ENCODE measurements around the gene MRPL49. TPM values are rescaled to one million over a fixed set of nuclear protein-coding genes. Genes with fewer than 3 reads are reported as not detected.
"Not testable (repeated sequence)": the region's sequence is repeated elsewhere in the genome, so short reads cannot be mapped to it uniquely, and the experiment has no call there.

The MRPL49 gene
- total RNA-seq, 6 donors from 2014 or later, result 15.7 to 78.6 (median 57.1) TPM

GRCh38 chr11:65136515-65137096 lies 14.5 kb downstream of the MRPL49 start:
- ATAC-seq (ENCODE audit: low FRiP score in 2 of 2), result no peak
- H3K27ac ChIP-seq, result peak overlapping the region in 1 of 4 donors; percentile 97
- WGBS, 2 donors, result 92 to 95% methylated on average over 15 of the region's 15 CpGs
- no peak overlapping the region for H3K4me3 ChIP-seq
- no peaks in the 10 kb centered on the region for H3K9me3 ChIP-seq
- TF ChIP-seq POLR2AphosphoS5 (IDR thresholded peaks at IDR 0.05) (no peak), EP300 (IDR thresholded peaks at IDR 0.05) (no peak), POLR2A (IDR thresholded peaks at IDR 0.05) (no peak), CTCF (IDR thresholded peaks at IDR 0.05) (no peak)
- no peaks in the 10 kb centered on the region for H3K27me3 ChIP-seq
- DNase-seq, result no peak
- H3K36me3 ChIP-seq, result peaks cover 0 to 13% (median 11%) of the 10 kb centered on the region in 4 donors
- peaks cover 24 to 33% (median 27%) of the 10 kb centered on the region in 4 donors for H3K4me1 ChIP-seq

- DNase-seq, result no peak
- TF ChIP-seq EP300 (IDR thresholded peaks at IDR 0.05) (no peak), CTCF (IDR thresholded peaks at IDR 0.05) (no peak), POLR2AphosphoS5 (IDR thresholded peaks at IDR 0.05) (no peak), POLR2A (IDR thresholded peaks at IDR 0.05) (no peak)
- 61 to 80% methylated on average over 7 of the region's 7 CpGs for WGBS, 2 donors
- Histone ChIP-seq H3K36me3 (no peaks in the 10 kb centered on the region), H3K4me1 (no peaks in the 10 kb centered on the region), H3K27ac (no peak overlapping the region), H3K4me3 (no peak overlapping the region), H3K27me3 (no peaks in the 10 kb centered on the region), H3K9me3 (no peaks in the 10 kb centered on the region)
- ATAC-seq (ENCODE audit: low FRiP score in 2 of 2), result no peak
Observed at GRCh38 chr11:65141896-65142494, 19.9 kb downstream of the MRPL49 start.

- no peak for ATAC-seq (ENCODE audit: low FRiP score in 2 of 2)
- DNase-seq, result no peak
- H3K27me3 ChIP-seq, result no peaks in the 10 kb centered on the region
- 77 to 81% methylated on average over 2 of the region's 2 CpGs for WGBS, 2 donors
- no peak overlapping the region for H3K4me3 ChIP-seq
- no peak overlapping the region for H3K27ac ChIP-seq
- peaks cover 0 to 18% (median 14%) of the 10 kb centered on the region in 4 donors for H3K4me1 ChIP-seq
- no peaks in the 10 kb centered on the region for H3K36me3 ChIP-seq
- H3K9me3 ChIP-seq, result no peaks in the 10 kb centered on the region
- TF ChIP-seq CTCF (IDR thresholded peaks at IDR 0.05) (no peak), POLR2AphosphoS5 (IDR thresholded peaks at IDR 0.05) (no peak), POLR2A (IDR thresholded peaks at IDR 0.05) (no peak), EP300 (IDR thresholded peaks at IDR 0.05) (no peak)
Observed at GRCh38 chr11:65147352-65148075, 25.4 kb downstream of the MRPL49 start.

- H3K36me3 ChIP-seq, result no peaks in the 10 kb centered on the region
- no peak overlapping the region for H3K4me3 ChIP-seq
- ATAC-seq (ENCODE audit: low FRiP score in 2 of 2) (no peak), DNase-seq (no peak)
- no peak for TF ChIP-seq EP300 (IDR thresholded peaks at IDR 0.05)
- no peak for TF ChIP-seq POLR2A (IDR thresholded peaks at IDR 0.05)
- no peak for TF ChIP-seq POLR2AphosphoS5 (IDR thresholded peaks at IDR 0.05)
- TF ChIP-seq CTCF (IDR thresholded peaks at IDR 0.05), result no peak
- H3K27ac ChIP-seq, result no peak overlapping the region
- no peaks in the 10 kb centered on the region for H3K9me3 ChIP-seq
- peaks cover 0 to 18% (median 14%) of the 10 kb centered on the region in 4 donors for H3K4me1 ChIP-seq
- WGBS, 2 donors, result 74 to 87% methylated on average over 5 of the region's 5 CpGs
- H3K27me3 ChIP-seq, result no peaks in the 10 kb centered on the region
Observed at GRCh38 chr11:65148657-65149056, 26.5 kb downstream of the MRPL49 start.

GRCh38 chr11:65150131-65150508 lies 28.0 kb downstream of the MRPL49 start:
- not testable (repeated sequence) for DNase-seq; H3K27me3 ChIP-seq; H3K4me3 ChIP-seq; ATAC-seq (ENCODE audit: low FRiP score in 2 of 2); H3K36me3 ChIP-seq; H3K9me3 ChIP-seq
- WGBS, 2 donors, result 66 to 73% methylated on average over 10 of the region's 10 CpGs
- H3K4me1 ChIP-seq, result peaks cover 0 to 18% (median 14%) of the 10 kb centered on the region in 4 donors
- peak overlapping the region; percentile 61 to 75 (median 68) for H3K27ac ChIP-seq

All from upper lobe of left lung (tissue), 6 donors.